ENCODE results near the gene SAXO2. TPM values are rescaled to one million over a fixed set of nuclear protein-coding genes. Genes with fewer than 3 reads are reported as not detected.
"Not testable (repeated sequence)": the region's sequence is repeated elsewhere in the genome, so short reads cannot be mapped to it uniquely, and the experiment has no call there.

Gene SAXO2
- polyA plus RNA-seq, 1 donor (not counting 4 experiments of a cell fraction or from before 2014, with no cell fraction given): 2.2 TPM

- DNase-seq (ENCODE audit: low read depth, low spot score); H3K9me1 ChIP-seq (ENCODE audit: control insufficient read depth, extremely low read depth, insufficient read depth, low read length); H4K20me1 ChIP-seq (ENCODE audit: control insufficient read depth, extremely low read depth, insufficient read depth, low read length); H3K79me2 ChIP-seq (ENCODE audit: control insufficient read depth, insufficient read depth, low read length); H3K4me3 ChIP-seq (ENCODE audit: control insufficient read depth in 2 of 3, extremely low read depth in 1 of 3, insufficient read depth in 2 of 3, low read depth in 1 of 3, low read length in 3 of 3); dilution Hi-C loops (cut with MboI; ENCODE audit: extremely low pct_ligation_motif_present, low sequenced_read_pairs); H2AFZ ChIP-seq (ENCODE audit: control insufficient read depth, low read length); H3K27me3 ChIP-seq (ENCODE audit: control insufficient read depth, extremely low read depth, insufficient read depth, low read length); H3K27ac ChIP-seq (ENCODE audit: control insufficient read depth, insufficient read depth, low read length); H3K36me3 ChIP-seq (ENCODE audit: control insufficient read depth in 2 of 2, extremely low read depth in 1 of 2, insufficient read depth in 2 of 2, low read length in 2 of 2); H3K4me2 ChIP-seq (ENCODE audit: control insufficient read depth, extremely low read depth, insufficient read depth, low read depth, low read length); H3K9me3 ChIP-seq (ENCODE audit: control insufficient read depth, low read depth, low read length); H3K4me1 ChIP-seq (ENCODE audit: control insufficient read depth, extremely low read depth, insufficient read depth, low read length); H3K9ac ChIP-seq (ENCODE audit: control insufficient read depth, extremely low read depth, insufficient read depth, low read length): not testable (repeated sequence)
- peak; percentile 52 for FAIRE-seq
Observed at GRCh38 chr15:82248261-82248660, 14.4 kb upstream of the SAXO2 start.

- H3K27me3 ChIP-seq (ENCODE audit: control insufficient read depth, extremely low read depth, insufficient read depth, low read length); dilution Hi-C loops (cut with MboI; ENCODE audit: extremely low pct_ligation_motif_present, low sequenced_read_pairs); DNase-seq (ENCODE audit: low read depth, low spot score); H3K9me1 ChIP-seq (ENCODE audit: control insufficient read depth, extremely low read depth, insufficient read depth, low read length); H3K9me3 ChIP-seq (ENCODE audit: control insufficient read depth, low read depth, low read length); H4K20me1 ChIP-seq (ENCODE audit: control insufficient read depth, extremely low read depth, insufficient read depth, low read length): not testable (repeated sequence)
- H3K79me2 ChIP-seq (ENCODE audit: control insufficient read depth, insufficient read depth, low read length): peaks cover 20% of the 10 kb centered on the region
- H3K4me2 ChIP-seq (ENCODE audit: control insufficient read depth, extremely low read depth, insufficient read depth, low read depth, low read length): peak overlapping the region; percentile 82
- peaks cover 1 to 13% of the 10 kb centered on the region in 2 experiments for H3K36me3 ChIP-seq (ENCODE audit: control insufficient read depth in 2 of 2, extremely low read depth in 1 of 2, insufficient read depth in 2 of 2, low read length in 2 of 2)
- H3K27ac ChIP-seq (ENCODE audit: control insufficient read depth, insufficient read depth, low read length): peak overlapping the region; percentile 71
- peaks cover 18% of the 10 kb centered on the region for H3K4me1 ChIP-seq (ENCODE audit: control insufficient read depth, extremely low read depth, insufficient read depth, low read length)
- peak overlapping the region; percentile 92 for H2AFZ ChIP-seq (ENCODE audit: control insufficient read depth, low read length)
- H3K4me3 ChIP-seq (ENCODE audit: control insufficient read depth in 2 of 3, extremely low read depth in 1 of 3, insufficient read depth in 2 of 3, low read depth in 1 of 3, low read length in 3 of 3): peak overlapping the region; percentile 78 to 93 (median 84)
- FAIRE-seq: peak; percentile 79
- H3K9ac ChIP-seq (ENCODE audit: control insufficient read depth, extremely low read depth, insufficient read depth, low read length): peak overlapping the region; percentile 75
Observed at GRCh38 chr15:82261566-82262421, 824 bp upstream of the SAXO2 start.

GRCh38 chr15:82263350-82263749 lies 732 bp downstream of the SAXO2 start:
- Histone ChIP-seq H2AFZ (ENCODE audit: control insufficient read depth, low read length) (peak overlapping the region; percentile 92), H3K4me3 (ENCODE audit: control insufficient read depth in 2 of 3, extremely low read depth in 1 of 3, insufficient read depth in 2 of 3, low read depth in 1 of 3, low read length in 3 of 3) (peak overlapping the region; percentile 78 to 93 (median 84)), H3K9me3 (ENCODE audit: control insufficient read depth, low read depth, low read length) (no peaks in the 10 kb centered on the region), H3K4me1 (ENCODE audit: control insufficient read depth, extremely low read depth, insufficient read depth, low read length) (peaks cover 32% of the 10 kb centered on the region), H4K20me1 (ENCODE audit: control insufficient read depth, extremely low read depth, insufficient read depth, low read length) (no peaks in the 10 kb centered on the region), H3K4me2 (ENCODE audit: control insufficient read depth, extremely low read depth, insufficient read depth, low read depth, low read length) (peak overlapping the region; percentile 93), H3K36me3 (ENCODE audit: control insufficient read depth in 2 of 2, extremely low read depth in 1 of 2, insufficient read depth in 2 of 2, low read length in 2 of 2) (peaks cover 1 to 12% of the 10 kb centered on the region in 2 experiments), H3K27ac (ENCODE audit: control insufficient read depth, insufficient read depth, low read length) (peak overlapping the region; percentile 54), H3K27me3 (ENCODE audit: control insufficient read depth, extremely low read depth, insufficient read depth, low read length) (no peaks in the 10 kb centered on the region), H3K79me2 (ENCODE audit: control insufficient read depth, insufficient read depth, low read length) (peaks cover 18% of the 10 kb centered on the region), H3K9me1 (ENCODE audit: control insufficient read depth, extremely low read depth, insufficient read depth, low read length) (no peaks in the 10 kb centered on the region), H3K9ac (ENCODE audit: control insufficient read depth, extremely low read depth, insufficient read depth, low read length) (peak overlapping the region; percentile 75)
- no peak for FAIRE-seq
- no peak for DNase-seq (ENCODE audit: low read depth, low spot score)
- dilution Hi-C loops (cut with MboI; ENCODE audit: extremely low pct_ligation_motif_present, low sequenced_read_pairs): no loop called here
- no peak for TF ChIP-seq EZH2 (IDR thresholded peaks at IDR 0.05; ENCODE audit: low read length)

GRCh38 chr15:82267137-82267536 lies 4.5 kb downstream of the SAXO2 start:
- dilution Hi-C loops (cut with MboI; ENCODE audit: extremely low pct_ligation_motif_present, low sequenced_read_pairs): not testable (repeated sequence)

GRCh38 chr15:82268454-82268853 lies 5.8 kb downstream of the SAXO2 start:
- peak overlapping the region; percentile 72 for H2AFZ ChIP-seq (ENCODE audit: control insufficient read depth, low read length)
- H3K4me3 ChIP-seq (ENCODE audit: control insufficient read depth in 2 of 3, extremely low read depth in 1 of 3, insufficient read depth in 2 of 3, low read depth in 1 of 3, low read length in 3 of 3): peak overlapping the region in 2 of 3 experiments; percentile 31 to 39
- H3K79me2 ChIP-seq (ENCODE audit: control insufficient read depth, insufficient read depth, low read length); DNase-seq (ENCODE audit: low read depth, low spot score); H3K9ac ChIP-seq (ENCODE audit: control insufficient read depth, extremely low read depth, insufficient read depth, low read length); H3K9me3 ChIP-seq (ENCODE audit: control insufficient read depth, low read depth, low read length); H3K36me3 ChIP-seq (ENCODE audit: control insufficient read depth in 2 of 2, extremely low read depth in 1 of 2, insufficient read depth in 2 of 2, low read length in 2 of 2); H3K27me3 ChIP-seq (ENCODE audit: control insufficient read depth, extremely low read depth, insufficient read depth, low read length); H3K9me1 ChIP-seq (ENCODE audit: control insufficient read depth, extremely low read depth, insufficient read depth, low read length); H4K20me1 ChIP-seq (ENCODE audit: control insufficient read depth, extremely low read depth, insufficient read depth, low read length); dilution Hi-C loops (cut with MboI; ENCODE audit: extremely low pct_ligation_motif_present, low sequenced_read_pairs): not testable (repeated sequence)
- FAIRE-seq: peak; percentile 100
- peaks cover 27% of the 10 kb centered on the region for H3K4me1 ChIP-seq (ENCODE audit: control insufficient read depth, extremely low read depth, insufficient read depth, low read length)
- peak overlapping the region; percentile 73 for H3K4me2 ChIP-seq (ENCODE audit: control insufficient read depth, extremely low read depth, insufficient read depth, low read depth, low read length)
- peak overlapping the region; percentile 83 for H3K27ac ChIP-seq (ENCODE audit: control insufficient read depth, insufficient read depth, low read length)

More at GRCh38 chr15:82267137-82267536, 4.5 kb downstream of the SAXO2 start:
- H3K9me1 ChIP-seq (ENCODE audit: control insufficient read depth, extremely low read depth, insufficient read depth, low read length); H3K4me3 ChIP-seq (ENCODE audit: control insufficient read depth in 2 of 3, extremely low read depth in 1 of 3, insufficient read depth in 2 of 3, low read depth in 1 of 3, low read length in 3 of 3); H3K79me2 ChIP-seq (ENCODE audit: control insufficient read depth, insufficient read depth, low read length); H3K9ac ChIP-seq (ENCODE audit: control insufficient read depth, extremely low read depth, insufficient read depth, low read length); H2AFZ ChIP-seq (ENCODE audit: control insufficient read depth, low read length); H4K20me1 ChIP-seq (ENCODE audit: control insufficient read depth, extremely low read depth, insufficient read depth, low read length); H3K9me3 ChIP-seq (ENCODE audit: control insufficient read depth, low read depth, low read length); H3K27me3 ChIP-seq (ENCODE audit: control insufficient read depth, extremely low read depth, insufficient read depth, low read length); DNase-seq (ENCODE audit: low read depth, low spot score); H3K4me2 ChIP-seq (ENCODE audit: control insufficient read depth, extremely low read depth, insufficient read depth, low read depth, low read length); H3K36me3 ChIP-seq (ENCODE audit: control insufficient read depth in 2 of 2, extremely low read depth in 1 of 2, insufficient read depth in 2 of 2, low read length in 2 of 2); H3K27ac ChIP-seq (ENCODE audit: control insufficient read depth, insufficient read depth, low read length): not testable (repeated sequence)
- peak; percentile 20 for FAIRE-seq
- peaks cover 31% of the 10 kb centered on the region for H3K4me1 ChIP-seq (ENCODE audit: control insufficient read depth, extremely low read depth, insufficient read depth, low read length)
